HCT116 (cell line): ENCODE measurements around the gene SMIM33. TPM values are rescaled to one million over a fixed set of nuclear protein-coding genes. Genes with fewer than 3 reads are reported as not detected.

Experiments
- ATAC-seq: fragments of 200-7000 bp; cut with Tn5 transposase; 2 replicates; pipeline ENCODE4 v1.9.1; 2020; ENCODE audit warnings: mild to moderate bottlenecking, moderate library complexity
- BruUV-seq: library from RNA; stranded (reverse); fragments of 400-500 nt; replicated peaks from 2 replicates; lab custom pipeline; 2021; lab: Mats Ljungman, UMichigan
- CTCF ChIA-PET: fragments of 300-600 bp; sonication (Branson Sonifier 250); formaldehyde crosslinking; loops from one replicate; lab custom pipeline; 2021; ENCODE audit warnings: antibody characterized with exemption; lab: Charles Lee
- POLR2A ChIA-PET: fragments of 300-600, 350-600 bp; sonication (Branson Sonifier 250); formaldehyde crosslinking; loops from one replicate; lab custom pipeline; 2021; ENCODE audit warnings: antibody characterized with exemption; lab: Charles Lee
- RAD21 ChIA-PET, 2 experiments: fragments of 300-600 bp; sonication (Branson Sonifier 250); formaldehyde crosslinking; loops; one replicate each; lab custom pipeline; 2023; ENCODE audit warnings: low total read pairs in 2 of 2; ENCODE audit not compliant: uncharacterized antibody in 2 of 2, unreplicated experiment in 2 of 2, low non-redundant PET in 1 of 2; lab: Charles Lee
- DNase-seq: peaks from one replicate; pipeline ENCODE4 v3.0.0-alpha.2; 2010; ENCODE audit warnings: low read depth, low spot score
- H2AFZ ChIP-seq: fragments of 200-600 bp; shearing (Covaris generic), sonication (generic); 2 replicates; pipeline ENCODE4 v1.6.1; 2017; ENCODE audit warnings: low read depth, mixed run types, mixed read lengths, antibody characterized with exemption, low read length; ENCODE audit not compliant: poor library complexity, severe bottlenecking
- H3K27ac ChIP-seq: 2 replicates; pipeline ENCODE4 v1.5.1; 2012; ENCODE audit warnings: low read depth, low read length
- H3K27me3 ChIP-seq: fragments of 200-600 bp; sonication (generic); 2 replicates; pipeline ENCODE4 v1.6.1; 2016; ENCODE audit warnings: mixed run types, low read length, mixed read lengths; ENCODE audit not compliant: insufficient read depth
- H3K36me3 ChIP-seq, 2 experiments: fragments of 200-500 bp in 1 of 2; fragments of 200-600 bp in 1 of 2; sonication (Bioruptor generic) in 1 of 2; sonication (generic) in 1 of 2; 2 replicates each; pipeline versions ENCODE4 v1.5.1 to v1.6.1; 2014 to 2016; ENCODE audit warnings: low read length in 2 of 2, inconsistent platforms in 1 of 2, mixed read lengths in 1 of 2, mixed run types in 1 of 2; ENCODE audit not compliant: insufficient read depth in 2 of 2, control insufficient read depth in 1 of 2
- H3K4me1 ChIP-seq, 2 experiments: fragments of 200-600 bp in 1 of 2; sonication (generic) in 1 of 2; 2 replicates each; pipeline versions ENCODE4 v1.5.1 to v1.6.1; 2012 to 2017; ENCODE audit warnings: low read length in 2 of 2, inconsistent platforms in 1 of 2, mild to moderate bottlenecking in 1 of 2, mixed read lengths in 1 of 2, mixed run types in 1 of 2, moderate library complexity in 1 of 2; ENCODE audit not compliant: insufficient read depth in 2 of 2, control insufficient read depth in 1 of 2
- H3K4me2 ChIP-seq: fragments of 200-600 bp; sonication (generic); 2 replicates; pipeline ENCODE4 v1.6.1; 2017; ENCODE audit warnings: mixed run types, low read length, mixed read lengths
- H3K4me3 ChIP-seq, 2 experiments: fragments of 200-600 bp in 1 of 2; sonication (generic) in 1 of 2; replicated peaks in 1 of 2; 2 replicates each; pipeline ENCODE4 v1.5.1; 2011 to 2016; ENCODE audit warnings: low read length in 2 of 2, control low read depth in 1 of 2, low read depth in 1 of 2, mild to moderate bottlenecking in 1 of 2, mixed read lengths in 1 of 2, mixed run types in 1 of 2
- H3K79me2 ChIP-seq: fragments of 200-600 bp; sonication (generic); 2 replicates; pipeline ENCODE4 v1.6.1; 2017; ENCODE audit warnings: mild to moderate bottlenecking, mixed run types, low read length, moderate library complexity, mixed read lengths; ENCODE audit not compliant: insufficient read depth
- H3K9ac ChIP-seq: fragments of 200-600 bp; sonication (generic); 2 replicates; pipeline ENCODE4 v1.6.1; 2016; ENCODE audit warnings: low read length, mixed read lengths
- H3K9me2 ChIP-seq: fragments of 200-600 bp; sonication (generic), shearing (Covaris generic); 2 replicates; pipeline ENCODE4 v1.6.1; 2017; ENCODE audit warnings: mixed run types, mild to moderate bottlenecking, moderate library complexity; ENCODE audit not compliant: insufficient read depth
- H3K9me3 ChIP-seq, 2 experiments: fragments of 200-500 bp in 1 of 2; fragments of 200-600 bp in 1 of 2; sonication (Bioruptor generic) in 1 of 2; sonication (generic) in 1 of 2; 2 replicates each; pipeline ENCODE4 v1.6.1; 2014 to 2017; ENCODE audit warnings: low read length in 2 of 2, mixed read lengths in 2 of 2, inconsistent platforms in 1 of 2, low read depth in 1 of 2, mild to moderate bottlenecking in 1 of 2, mixed run types in 1 of 2, moderate library complexity in 1 of 2; ENCODE audit not compliant: control insufficient read depth in 1 of 2, insufficient read depth in 1 of 2
- H4K20me1 ChIP-seq: fragments of 200-600 bp; sonication (generic), shearing (Covaris generic); 2 replicates; pipeline ENCODE4 v1.6.1; 2017; ENCODE audit warnings: mixed run types, mild to moderate bottlenecking, moderate library complexity; ENCODE audit not compliant: insufficient read depth
- CBX3 ChIP-seq: IDR thresholded peaks from 2 replicates; pipeline ENCODE4 v1.6.1; 2012; ENCODE audit warnings: low read depth
- CTCF ChIP-seq, 3 experiments: fragments of 200-600 bp in 1 of 3; sonication (generic) in 1 of 3; IDR thresholded peaks in 2 of 3; conservative IDR thresholded peaks in 1 of 3; 2 replicates each; pipeline ENCODE4 v1.5.1; 2012 to 2017; ENCODE audit warnings: low read depth in 2 of 3, low read length in 2 of 3, antibody characterized with exemption in 1 of 3, borderline replicate concordance in 1 of 3, control low read depth in 1 of 3, mild to moderate bottlenecking in 1 of 3, mixed read lengths in 1 of 3, mixed run types in 1 of 3, moderate library complexity in 1 of 3; ENCODE audit not compliant: insufficient read depth in 1 of 3
- EGR1 ChIP-seq: IDR thresholded peaks from 2 replicates; pipeline ENCODE4 v1.6.1; 2012; ENCODE audit warnings: low read depth
- ELF1 ChIP-seq: IDR thresholded peaks from 2 replicates; pipeline ENCODE4 v1.6.1; 2012; ENCODE audit warnings: low read depth, borderline replicate concordance
- JUND ChIP-seq: IDR thresholded peaks from 2 replicates; pipeline ENCODE4 v1.6.1; 2012
- SP1 ChIP-seq: IDR thresholded peaks from 2 replicates; pipeline ENCODE4 v1.6.1; 2012; ENCODE audit warnings: low read depth
- TCF7L2 ChIP-seq: IDR thresholded peaks from 2 replicates; pipeline ENCODE4 v1.7.0; 2011; ENCODE audit warnings: borderline replicate concordance, inconsistent platforms; ENCODE audit not compliant: insufficient read depth, insufficient read length; ENCODE audit errors: extremely low read depth
- ZNF274 ChIP-seq: fragments of 200-500 bp; sonication (Bioruptor generic); IDR thresholded peaks from 2 replicates; pipeline ENCODE4 v1.6.1; 2014; ENCODE audit warnings: mild to moderate bottlenecking, low read depth, low read length, inconsistent platforms
- intact Hi-C: fragments of 100-400 bp; cut with micrococcal nuclease; formaldehyde crosslinking; loops from 2 replicates; pipeline ENCODE4 v1.10.0; 2022
- total RNA-seq: library from RNA; stranded (reverse); gene quantifications from one replicate; pipeline ENCODE4 v1.2.1, GENCODE V29; 2021; ENCODE audit not compliant: unreplicated experiment
- TF ChIP-seq, protein P1 (sequence below): IDR thresholded peaks from 2 replicates; pipeline ENCODE4 v1.6.1; 2012
- TF ChIP-seq, protein P2 (sequence below): IDR thresholded peaks from 2 replicates; pipeline ENCODE4 v1.6.1; 2011; ENCODE audit warnings: mild to moderate bottlenecking, low read length, moderate library complexity; ENCODE audit not compliant: insufficient replicate concordance; ENCODE audit errors: extremely low read depth

The SMIM33 gene
- total RNA-seq, 1 experiment from 2014 or later: not detected

DNA sequence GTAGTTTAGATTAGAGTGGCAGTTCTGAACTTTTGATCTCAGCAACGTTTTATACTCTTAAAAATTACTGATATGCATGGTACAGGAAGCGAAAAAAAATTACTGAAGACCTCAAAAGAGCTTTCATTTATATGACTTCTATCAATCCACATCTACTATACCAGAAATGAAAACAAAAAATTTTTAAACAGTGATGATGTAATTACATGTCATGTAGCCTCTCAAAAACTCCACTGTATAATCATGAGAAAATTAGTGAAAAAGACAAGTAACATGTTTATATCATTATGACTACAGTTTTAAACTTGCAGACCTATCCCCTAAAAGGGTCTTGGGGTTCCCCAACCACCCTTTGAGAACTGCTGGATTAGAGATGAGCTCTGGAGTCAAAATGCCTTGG is 40.8 kb upstream of the SMIM33 start (continued):
- TF ChIP-seq CBX3 (no peak), SP1 (no peak), TCF7L2 (no peak), ELF1 (no peak)

DNA sequence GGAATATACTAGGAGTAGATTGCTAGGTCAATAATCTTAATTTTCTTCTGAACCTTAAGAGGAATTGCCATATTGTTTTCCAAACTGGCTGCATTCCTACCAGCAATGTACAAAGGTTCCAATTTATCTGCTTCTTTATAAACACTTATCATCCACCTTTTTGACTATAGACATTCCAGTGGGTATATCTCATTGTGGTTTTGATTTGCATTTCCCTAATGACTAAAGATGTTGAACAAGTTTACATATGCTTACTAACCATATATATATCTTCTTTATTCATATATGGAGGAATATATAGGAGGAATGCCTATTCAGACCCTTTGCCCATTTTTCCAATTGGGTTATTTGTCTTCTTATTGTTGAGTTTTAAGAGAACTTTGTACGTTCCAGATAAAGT is 39.1 kb upstream of the SMIM33 start:
- DNase-seq (no peak), ATAC-seq (no peak)
- Histone ChIP-seq H4K20me1 (no peaks in the 10 kb centered on the region), H3K27ac (no peak overlapping the region), H3K36me3 (no peaks in the 10 kb centered on the region), H3K9me2 (no peaks in the 10 kb centered on the region), H3K4me1 (no peaks in the 10 kb centered on the region), H3K9me3 (no peaks in the 10 kb centered on the region), H2AFZ (no peak overlapping the region), H3K9ac (no peak overlapping the region), H3K27me3 (no peaks in the 10 kb centered on the region), H3K4me2 (no peak overlapping the region), H3K4me3 (no peak overlapping the region), H3K79me2 (no peaks in the 10 kb centered on the region)
- RAD21 ChIA-PET: no interaction called here
- POLR2A ChIA-PET: no interaction called here
- TF ChIP-seq JUND: no peak
- no peak for TF ChIP-seq ZNF274
- no peak for TF ChIP-seq CTCF (IDR thresholded peaks at IDR 0.05 in 2 of 3, conservative IDR thresholded peaks at IDR 0.05 in 1 of 3; ENCODE audit: borderline replicate concordance in 1 of 3, insufficient read depth in 1 of 3, low read depth in 2 of 3, low read length in 2 of 3)
- TF ChIP-seq, protein P1, sequence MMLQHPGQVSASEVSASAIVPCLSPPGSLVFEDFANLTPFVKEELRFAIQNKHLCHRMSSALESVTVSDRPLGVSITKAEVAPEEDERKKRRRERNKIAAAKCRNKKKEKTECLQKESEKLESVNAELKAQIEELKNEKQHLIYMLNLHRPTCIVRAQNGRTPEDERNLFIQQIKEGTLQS: no peak
- TF ChIP-seq EGR1: no peak
- TF ChIP-seq TCF7L2: no peak
- TF ChIP-seq CBX3: no peak
- TF ChIP-seq, protein P2, sequence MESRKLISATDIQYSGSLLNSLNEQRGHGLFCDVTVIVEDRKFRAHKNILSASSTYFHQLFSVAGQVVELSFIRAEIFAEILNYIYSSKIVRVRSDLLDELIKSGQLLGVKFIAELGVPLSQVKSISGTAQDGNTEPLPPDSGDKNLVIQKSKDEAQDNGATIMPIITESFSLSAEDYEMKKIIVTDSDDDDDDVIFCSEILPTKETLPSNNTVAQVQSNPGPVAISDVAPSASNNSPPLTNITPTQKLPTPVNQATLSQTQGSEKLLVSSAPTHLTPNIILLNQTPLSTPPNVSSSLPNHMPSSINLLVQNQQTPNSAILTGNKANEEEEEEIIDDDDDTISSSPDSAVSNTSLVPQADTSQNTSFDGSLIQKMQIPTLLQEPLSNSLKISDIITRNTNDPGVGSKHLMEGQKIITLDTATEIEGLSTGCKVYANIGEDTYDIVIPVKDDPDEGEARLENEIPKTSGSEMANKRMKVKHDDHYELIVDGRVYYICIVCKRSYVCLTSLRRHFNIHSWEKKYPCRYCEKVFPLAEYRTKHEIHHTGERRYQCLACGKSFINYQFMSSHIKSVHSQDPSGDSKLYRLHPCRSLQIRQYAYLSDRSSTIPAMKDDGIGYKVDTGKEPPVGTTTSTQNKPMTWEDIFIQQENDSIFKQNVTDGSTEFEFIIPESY: no peak
- CTCF ChIA-PET: no interaction called here
- intact Hi-C loops: no loop called here
- BruUV-seq: no TSS peak
